ENCODE measurements around the gene LATS2.

DNA sequence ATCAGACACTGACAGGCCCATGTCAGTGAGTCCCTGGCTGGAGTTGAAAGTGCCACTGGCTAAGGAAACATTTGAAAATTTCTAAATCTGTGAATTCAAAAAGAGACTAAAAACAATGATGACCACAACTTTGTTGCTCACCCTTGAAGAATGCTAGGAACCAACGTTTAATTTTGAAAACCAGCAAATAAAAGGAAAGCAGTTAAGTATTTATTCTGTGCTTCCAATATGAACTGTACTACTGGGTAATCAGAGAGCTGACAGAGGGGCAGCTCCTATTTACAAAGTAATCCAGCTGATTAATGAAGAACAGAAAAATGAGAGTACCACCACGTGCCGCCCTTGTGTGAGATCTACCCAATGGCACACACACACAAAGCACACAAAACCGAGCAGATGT lies 44.7 kb upstream of the LATS2 start:
- TF ChIP-seq, protein P1, sequence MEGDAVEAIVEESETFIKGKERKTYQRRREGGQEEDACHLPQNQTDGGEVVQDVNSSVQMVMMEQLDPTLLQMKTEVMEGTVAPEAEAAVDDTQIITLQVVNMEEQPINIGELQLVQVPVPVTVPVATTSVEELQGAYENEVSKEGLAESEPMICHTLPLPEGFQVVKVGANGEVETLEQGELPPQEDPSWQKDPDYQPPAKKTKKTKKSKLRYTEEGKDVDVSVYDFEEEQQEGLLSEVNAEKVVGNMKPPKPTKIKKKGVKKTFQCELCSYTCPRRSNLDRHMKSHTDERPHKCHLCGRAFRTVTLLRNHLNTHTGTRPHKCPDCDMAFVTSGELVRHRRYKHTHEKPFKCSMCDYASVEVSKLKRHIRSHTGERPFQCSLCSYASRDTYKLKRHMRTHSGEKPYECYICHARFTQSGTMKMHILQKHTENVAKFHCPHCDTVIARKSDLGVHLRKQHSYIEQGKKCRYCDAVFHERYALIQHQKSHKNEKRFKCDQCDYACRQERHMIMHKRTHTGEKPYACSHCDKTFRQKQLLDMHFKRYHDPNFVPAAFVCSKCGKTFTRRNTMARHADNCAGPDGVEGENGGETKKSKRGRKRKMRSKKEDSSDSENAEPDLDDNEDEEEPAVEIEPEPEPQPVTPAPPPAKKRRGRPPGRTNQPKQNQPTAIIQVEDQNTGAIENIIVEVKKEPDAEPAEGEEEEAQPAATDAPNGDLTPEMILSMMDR (IDR thresholded peaks at IDR 0.05): no peak
- TF ChIP-seq EP300 (IDR thresholded peaks at IDR 0.05): no peak

All from ovary (tissue), 3 donors.